ENCODE measurements around the gene ATP1B2.
A peak's percentile ranks its signal among the peaks of the same experiment; 100 is the strongest.
"Not testable (repeated sequence)": the region's sequence is repeated elsewhere in the genome, so short reads cannot be mapped to it uniquely, and the experiment has no call there.

The ATP1B2 gene

DNA sequence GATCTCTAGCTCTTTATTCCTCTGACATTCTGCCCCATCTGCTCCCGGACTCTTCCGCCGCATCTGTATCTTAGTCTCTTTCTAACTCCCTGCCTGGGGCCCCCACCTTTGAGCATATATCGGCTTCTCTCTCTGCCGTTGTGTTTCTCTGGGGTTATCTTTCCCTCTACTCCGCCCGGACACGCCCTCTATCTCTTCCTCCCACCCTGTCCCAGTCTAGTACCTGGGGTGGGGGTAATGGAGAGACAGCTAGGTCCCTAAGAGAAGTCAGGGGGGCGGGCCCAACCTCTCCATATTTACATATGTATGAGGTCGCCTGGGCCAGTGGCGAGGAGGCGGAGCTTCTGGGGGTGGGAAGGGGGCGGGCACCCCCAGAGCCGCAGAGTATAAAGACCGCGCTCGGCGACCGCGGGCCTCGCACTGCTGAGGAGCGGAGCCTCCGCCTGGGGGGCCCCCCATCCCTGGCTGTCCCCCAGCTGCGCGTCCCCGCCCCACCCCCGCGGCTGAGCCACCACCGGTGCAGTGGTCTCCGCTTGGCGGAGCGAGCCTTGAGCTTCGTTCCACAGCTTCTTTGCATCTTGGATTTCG is at the start of gene ATP1B2:
Gene ATP1B2 (plus strand): TSS at position 418 of the 588 bp plus-strand sequence. CDS start 593 bp downstream, outside the sequence.
- peak; percentile 77 for DNase-seq

GRCh38 chr17:7606280-7606679 is 44.4 kb upstream of the ATP1B2 start:
- DNase-seq: no peak

GRCh38 chr17:7610641-7611040 is 40.1 kb upstream of the ATP1B2 start:
- DNase-seq: no peak

- no peak for DNase-seq
Observed at GRCh38 chr17:7611635-7612293, 39.0 kb upstream of the ATP1B2 start.

DNA sequence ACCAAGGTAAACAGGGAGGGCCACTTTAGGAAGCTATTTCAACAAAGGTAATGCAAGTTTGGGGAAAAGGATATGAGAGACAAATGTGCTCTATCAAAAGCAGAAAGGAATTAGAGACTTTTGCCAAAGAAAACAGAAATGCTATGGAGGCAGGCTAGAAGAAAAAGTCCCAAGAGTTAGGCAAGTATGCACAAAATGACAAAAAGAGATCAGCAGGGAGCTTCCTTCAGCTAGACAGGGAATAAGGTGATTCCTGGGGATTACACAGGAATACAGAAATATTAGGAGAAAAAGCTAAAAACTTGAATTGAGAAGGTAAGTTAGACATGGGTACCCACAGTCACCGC is 38.5 kb upstream of the ATP1B2 start:
- no peak for DNase-seq

DNA sequence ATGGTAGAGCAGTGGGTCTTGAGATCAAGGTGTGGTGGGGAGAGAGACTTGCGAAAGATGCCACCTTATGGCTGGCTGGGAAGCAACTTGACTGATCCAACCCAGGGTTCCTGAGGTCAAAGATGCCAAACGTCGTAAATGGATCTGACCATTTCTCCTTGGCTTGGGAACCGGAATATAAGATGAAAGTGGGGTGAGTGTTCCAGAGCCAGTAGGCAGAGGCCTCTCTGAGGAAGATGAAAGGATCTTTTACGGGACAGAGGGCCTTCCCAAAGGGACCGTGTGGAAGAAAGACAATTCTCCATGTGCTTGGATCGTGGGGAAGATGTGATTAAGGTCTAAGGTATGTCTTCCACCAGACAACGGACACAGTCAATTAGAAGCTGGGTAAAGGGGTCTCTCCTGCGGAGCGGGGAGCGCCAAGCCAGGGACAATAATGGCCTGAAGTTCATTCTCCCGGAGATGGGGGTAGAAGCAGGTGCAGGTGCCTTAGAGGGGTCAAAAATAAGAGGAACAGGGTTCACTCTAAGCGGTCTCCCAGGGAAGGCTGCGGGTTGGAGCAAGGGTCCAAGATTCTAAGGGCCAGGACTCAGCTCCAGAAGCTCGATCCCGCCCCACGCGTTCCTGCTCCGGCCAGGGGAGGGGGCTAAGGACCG is 36.8 kb upstream of the ATP1B2 start:
- no peak for DNase-seq

GRCh38 chr17:7614425-7615264 is 36.1 kb upstream of the ATP1B2 start, which contains the start of gene FXR2:
Gene FXR2 (minus strand): TSS chr17:7614897. CDS start chr17:7614532, 365 bp downstream.
- DNase-seq: peak; percentile 100

DNA sequence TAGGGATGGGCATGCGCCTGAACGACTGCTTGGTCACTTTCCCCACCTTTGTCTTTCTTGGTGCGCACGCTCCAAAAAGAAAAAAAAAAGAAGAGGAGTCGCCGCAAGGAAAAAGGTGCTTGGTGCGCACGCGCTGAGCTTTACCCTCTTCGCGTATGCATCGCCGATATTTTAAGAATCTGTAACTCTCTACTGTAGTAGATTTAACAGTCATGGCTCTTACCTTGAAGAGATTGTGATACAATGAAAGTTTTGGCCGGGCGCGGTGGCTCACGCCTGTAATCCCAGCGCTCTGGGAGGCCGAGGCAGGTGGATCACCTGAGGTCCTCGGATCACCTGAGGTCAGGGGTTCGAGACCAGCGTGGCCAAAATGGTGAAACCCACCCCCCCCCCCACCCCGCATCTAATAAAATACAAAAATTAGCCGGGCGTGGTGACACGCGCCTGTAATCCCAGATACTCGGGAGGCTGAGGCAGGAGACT is 35.4 kb upstream of the ATP1B2 start:
- no peak for DNase-seq

DNA sequence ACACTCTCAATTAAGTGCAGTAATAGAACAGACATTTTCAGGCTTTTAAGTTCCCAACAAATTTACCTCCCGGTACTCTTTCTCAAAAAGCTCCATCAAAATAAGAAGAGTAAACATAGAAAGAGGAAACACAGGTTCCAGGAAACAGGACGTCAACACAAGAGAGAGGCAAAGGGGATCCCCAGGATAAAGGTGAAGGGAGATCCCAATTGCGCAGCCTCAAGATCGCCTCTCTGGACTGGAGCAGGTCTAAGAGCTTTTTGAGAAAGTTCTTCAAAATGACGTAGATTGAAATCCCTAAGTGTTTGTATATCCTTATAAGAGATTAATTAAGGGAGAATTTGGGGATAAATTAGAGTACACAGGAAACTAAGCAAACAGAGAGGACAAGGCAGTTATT is 32.1 kb upstream of the ATP1B2 start:
- no peak for DNase-seq

GRCh38 chr17:7620835-7621234 is 29.9 kb upstream of the ATP1B2 start:
- DNase-seq: no peak

DNA sequence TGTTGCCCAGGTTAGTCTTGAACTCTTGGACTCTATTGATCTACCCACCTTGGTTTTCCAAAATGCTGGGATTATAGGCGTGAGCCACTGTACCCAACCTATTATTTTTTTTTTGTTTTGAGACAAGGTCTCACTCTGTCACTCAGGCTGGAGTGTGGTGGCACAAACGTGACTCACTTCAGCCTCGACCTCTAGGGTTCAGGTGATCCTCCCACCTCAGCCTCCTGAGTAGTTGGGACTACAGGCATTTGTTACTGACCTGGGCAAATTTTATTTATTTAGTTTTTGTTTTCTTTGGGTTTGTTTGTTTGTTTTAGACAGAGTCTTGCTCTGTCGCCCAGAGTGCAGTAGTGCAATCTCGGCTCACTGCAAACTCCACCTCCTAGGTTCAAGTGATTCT is 27.1 kb upstream of the ATP1B2 start:
- DNase-seq: no peak

DNA sequence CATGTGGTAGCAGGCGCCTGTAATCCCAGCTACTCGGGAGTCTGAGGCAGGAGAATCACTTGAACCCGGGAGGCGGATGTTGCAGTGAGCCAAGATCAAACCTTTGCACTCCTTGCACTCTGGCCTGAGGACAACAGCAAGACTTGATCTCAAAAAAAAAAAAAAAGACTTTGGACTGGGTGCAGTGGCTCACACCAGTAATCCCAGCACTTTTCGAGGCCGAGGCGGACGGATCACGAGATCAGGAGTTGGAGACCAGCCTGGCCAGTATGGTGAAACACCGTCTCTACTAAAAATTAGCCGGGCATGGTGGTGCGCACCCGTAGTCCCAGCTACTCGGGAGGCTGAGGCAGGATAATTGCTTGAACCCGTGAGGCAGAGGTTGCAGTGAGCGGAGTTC is 25.0 kb upstream of the ATP1B2 start:
- not testable (repeated sequence) for DNase-seq

- DNase-seq: peak; percentile 28
Observed at GRCh38 chr17:7626307-7626706, 24.4 kb upstream of the ATP1B2 start.

GRCh38 chr17:7626956-7627249 is 23.8 kb upstream of the ATP1B2 start:
- DNase-seq: no peak

DNA sequence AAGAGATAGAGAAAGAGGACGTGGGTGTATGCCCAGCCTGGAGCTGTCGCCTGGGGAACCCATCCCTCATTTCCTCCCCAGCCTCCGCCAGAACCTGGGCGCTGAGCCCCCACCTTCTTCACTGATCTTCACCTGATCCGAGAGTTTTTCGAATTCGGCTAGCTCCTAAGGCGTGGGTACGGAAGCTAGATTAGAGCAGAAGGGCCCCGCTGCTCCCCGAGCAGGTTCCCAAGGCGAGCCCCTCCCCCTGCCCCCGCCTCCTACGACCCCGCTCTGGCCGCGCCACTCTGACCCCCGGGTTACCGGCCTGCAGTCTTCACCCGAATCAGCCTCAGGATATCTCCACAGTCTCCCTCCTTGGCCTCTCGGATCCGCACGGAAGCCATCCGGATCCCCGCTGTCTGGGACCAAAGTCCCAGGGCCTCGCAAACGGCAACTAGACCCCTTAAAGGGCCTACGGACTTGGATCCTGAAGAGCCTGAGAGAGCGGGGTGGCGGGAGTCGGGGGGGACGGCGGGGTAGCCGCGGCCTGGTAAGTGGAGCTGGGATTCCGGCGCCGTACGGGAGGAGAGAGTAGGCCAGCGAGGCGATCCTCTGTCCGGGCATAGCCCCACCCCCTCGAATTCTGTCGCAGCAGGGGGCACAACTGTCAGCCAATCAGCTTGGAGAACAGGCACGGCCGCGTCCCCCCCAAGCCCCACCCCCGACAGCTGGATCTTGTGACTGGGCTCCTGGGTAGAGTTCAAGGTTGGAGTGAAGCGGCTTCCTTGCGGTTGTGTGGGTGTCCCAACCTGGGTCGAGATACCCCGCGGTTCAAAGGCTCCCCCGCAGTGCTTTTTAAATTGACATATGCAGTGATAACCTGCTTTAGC is 23.2 kb upstream of the ATP1B2 start, which contains the start of gene SAT2:
Gene SAT2 (minus strand): TSS at position 572 of the 872 bp plus-strand sequence. CDS start 186 bp downstream, at position 386.
- DNase-seq: peak; percentile 90

DNA sequence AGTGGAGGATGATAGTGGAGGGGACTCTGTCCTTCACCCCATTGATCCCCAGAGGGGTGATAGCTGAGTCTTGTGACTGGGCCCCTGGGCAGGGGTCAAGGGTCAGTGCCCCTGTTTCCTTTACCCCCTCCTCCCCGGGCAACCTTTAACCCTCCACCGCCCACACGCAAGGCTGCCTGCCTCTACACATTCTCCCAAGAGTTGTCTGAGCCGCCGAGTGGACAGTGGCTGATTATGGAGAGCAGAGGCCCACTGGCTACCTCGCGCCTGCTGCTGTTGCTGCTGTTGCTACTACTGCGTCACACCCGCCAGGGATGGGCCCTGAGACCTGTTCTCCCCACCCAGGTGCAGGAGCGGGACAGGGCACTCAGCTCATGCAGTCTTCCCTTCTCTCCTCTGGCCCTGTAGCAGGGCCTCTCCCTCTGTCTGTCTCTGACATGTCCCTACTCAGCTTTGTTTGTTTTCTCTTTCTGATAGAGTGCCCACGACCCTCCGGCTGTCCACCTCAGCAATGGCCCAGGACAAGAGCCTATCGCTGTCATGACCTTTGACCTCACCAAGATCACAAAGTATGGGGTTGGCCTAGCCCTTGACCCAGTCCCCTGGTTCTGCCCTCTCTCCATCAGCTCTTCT is 20.7 kb upstream of the ATP1B2 start, which contains the start of gene SHBG:
Gene SHBG (plus strand): TSS at position 197 of the 633 bp plus-strand sequence. CDS start 38 bp downstream, at position 235.
- no peak for DNase-seq

- DNase-seq: no peak
Observed at GRCh38 chr17:7631398-7632380, 19.0 kb upstream of the ATP1B2 start.

DNA sequence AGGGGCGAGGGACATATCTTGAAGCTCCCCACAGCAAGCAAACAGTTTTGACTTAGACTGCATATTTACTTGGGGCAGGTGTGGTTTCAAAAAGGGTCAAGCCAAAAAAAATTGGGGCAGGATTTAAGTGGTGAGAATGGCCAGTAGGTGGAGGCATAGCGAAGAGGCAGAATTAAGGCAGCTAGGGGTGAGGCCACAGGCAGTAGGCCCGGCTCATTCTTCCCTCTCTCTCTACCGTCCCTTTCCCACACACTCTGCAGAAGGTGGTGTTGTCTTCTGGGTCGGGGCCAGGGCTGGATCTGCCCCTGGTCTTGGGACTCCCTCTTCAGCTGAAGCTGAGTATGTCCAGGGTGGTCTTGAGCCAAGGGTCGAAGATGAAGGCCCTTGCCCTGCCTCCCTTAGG is 18.2 kb upstream of the ATP1B2 start:
- peak; percentile 37 for DNase-seq

- no peak for DNase-seq
Observed at GRCh38 chr17:7633093-7633492, 17.6 kb upstream of the ATP1B2 start.

GRCh38 chr17:7634384-7634783 is 16.3 kb upstream of the ATP1B2 start:
- no peak for DNase-seq
